Measurements from ENCODE around the gene ZFHX3.

DNA sequence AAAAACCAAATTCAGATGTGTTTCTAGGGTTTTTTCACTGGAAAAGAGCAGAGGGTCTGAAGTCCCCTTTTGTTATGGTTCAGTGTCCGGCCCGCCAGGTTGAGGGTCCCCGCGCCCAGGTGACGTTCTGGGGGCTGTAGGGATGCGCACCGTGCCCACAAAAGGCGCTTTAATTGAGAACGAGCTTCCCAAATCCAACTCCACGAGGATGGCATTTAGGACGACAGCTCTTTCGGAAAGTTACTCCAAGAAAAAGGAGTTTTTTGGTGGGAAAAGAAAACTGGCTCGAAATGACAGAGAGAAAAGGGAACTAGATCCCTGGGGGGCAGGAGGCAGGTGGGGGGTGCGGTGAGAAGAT is 15.9 kb upstream of the ZFHX3 start:
- TF ChIP-seq, protein P1, sequence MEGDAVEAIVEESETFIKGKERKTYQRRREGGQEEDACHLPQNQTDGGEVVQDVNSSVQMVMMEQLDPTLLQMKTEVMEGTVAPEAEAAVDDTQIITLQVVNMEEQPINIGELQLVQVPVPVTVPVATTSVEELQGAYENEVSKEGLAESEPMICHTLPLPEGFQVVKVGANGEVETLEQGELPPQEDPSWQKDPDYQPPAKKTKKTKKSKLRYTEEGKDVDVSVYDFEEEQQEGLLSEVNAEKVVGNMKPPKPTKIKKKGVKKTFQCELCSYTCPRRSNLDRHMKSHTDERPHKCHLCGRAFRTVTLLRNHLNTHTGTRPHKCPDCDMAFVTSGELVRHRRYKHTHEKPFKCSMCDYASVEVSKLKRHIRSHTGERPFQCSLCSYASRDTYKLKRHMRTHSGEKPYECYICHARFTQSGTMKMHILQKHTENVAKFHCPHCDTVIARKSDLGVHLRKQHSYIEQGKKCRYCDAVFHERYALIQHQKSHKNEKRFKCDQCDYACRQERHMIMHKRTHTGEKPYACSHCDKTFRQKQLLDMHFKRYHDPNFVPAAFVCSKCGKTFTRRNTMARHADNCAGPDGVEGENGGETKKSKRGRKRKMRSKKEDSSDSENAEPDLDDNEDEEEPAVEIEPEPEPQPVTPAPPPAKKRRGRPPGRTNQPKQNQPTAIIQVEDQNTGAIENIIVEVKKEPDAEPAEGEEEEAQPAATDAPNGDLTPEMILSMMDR (IDR thresholded peaks at IDR 0.05; ENCODE audit: low read depth, low read length): no peak
- TF ChIP-seq EZH2phosphoT487 (IDR thresholded peaks at IDR 0.05; ENCODE audit: low read depth): no peak
